Type B pancreatic cell (in vitro differentiated cells): ENCODE data around the gene ARAP1. TPM values are rescaled to one million over a fixed set of nuclear protein-coding genes. Genes with fewer than 3 reads are reported as not detected.

Source experiments
- DNase-seq: peaks from one replicate; pipeline ENCODE4 v3.0.0; 2021; ENCODE audit warnings: mixed read lengths; ENCODE audit not compliant: unreplicated experiment; ENCODE audit errors: extremely low spot score
- H3K27ac Mint-ChIP-seq: 2 replicates; pipeline ENCODE4 v1.8.0; 2021; ENCODE audit warnings: mild to moderate bottlenecking, mixed read lengths
- H3K27me3 Mint-ChIP-seq: 2 replicates; pipeline ENCODE4 v1.8.0; 2021; ENCODE audit warnings: mixed read lengths
- H3K36me3 Mint-ChIP-seq: 2 replicates; pipeline ENCODE4 v1.8.0; 2021; ENCODE audit warnings: mixed read lengths
- H3K4me1 Mint-ChIP-seq: one replicate; pipeline ENCODE4 v1.8.0; 2021; ENCODE audit warnings: mixed read lengths; ENCODE audit not compliant: unreplicated experiment
- H3K4me3 Mint-ChIP-seq: 2 replicates; pipeline ENCODE4 v1.8.0; 2021; ENCODE audit warnings: mild to moderate bottlenecking, mixed read lengths
- H3K9me3 Mint-ChIP-seq: 2 replicates; pipeline ENCODE4 v1.8.0; 2021; ENCODE audit warnings: mixed read lengths
- total RNA-seq: library from RNA; stranded (reverse); gene quantifications from 2 replicates; pipeline ENCODE4 v1.2.1, GENCODE V29; 2021; ENCODE audit warnings: low replicate concordance
- TF ChIP-seq, protein P1 (sequence below): fragments of 200-600 bp; sonication (generic); conservative IDR thresholded peaks from 2 replicates; pipeline ENCODE4 v1.5.0; 2021; ENCODE audit warnings: antibody characterized with exemption, mild to moderate bottlenecking

Gene ARAP1
- total RNA-seq, 1 donor from 2014 or later, result 80.5 TPM

DNA sequence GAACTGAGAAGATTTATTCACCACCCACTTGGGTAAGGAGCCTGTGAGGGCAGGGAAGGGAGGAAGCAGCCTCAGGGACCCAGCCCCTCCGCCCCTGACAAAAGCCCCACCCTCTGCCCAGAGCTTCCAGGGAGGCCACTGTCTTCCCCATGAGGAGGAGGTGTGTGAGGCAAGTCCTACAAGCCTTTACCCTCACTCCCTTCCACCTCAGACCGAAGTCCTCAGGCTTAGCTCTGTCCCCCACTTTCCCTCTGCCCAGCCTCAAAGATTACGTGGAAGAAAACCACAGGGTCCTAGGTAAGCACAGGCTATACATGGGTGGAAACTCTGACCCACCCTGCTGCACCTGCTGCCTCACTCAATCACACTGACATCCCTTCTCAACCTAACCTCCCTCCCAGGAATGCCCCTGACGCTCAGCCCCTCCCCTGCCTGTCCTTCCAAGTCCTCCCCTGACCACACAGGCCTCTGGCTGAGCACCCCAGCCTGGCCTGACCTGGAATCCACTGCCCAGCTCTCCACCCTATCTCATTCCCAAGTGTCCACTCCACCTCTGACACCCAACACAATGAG is 3.6 kb upstream of the ARAP1 start:
- TF ChIP-seq, protein P1, sequence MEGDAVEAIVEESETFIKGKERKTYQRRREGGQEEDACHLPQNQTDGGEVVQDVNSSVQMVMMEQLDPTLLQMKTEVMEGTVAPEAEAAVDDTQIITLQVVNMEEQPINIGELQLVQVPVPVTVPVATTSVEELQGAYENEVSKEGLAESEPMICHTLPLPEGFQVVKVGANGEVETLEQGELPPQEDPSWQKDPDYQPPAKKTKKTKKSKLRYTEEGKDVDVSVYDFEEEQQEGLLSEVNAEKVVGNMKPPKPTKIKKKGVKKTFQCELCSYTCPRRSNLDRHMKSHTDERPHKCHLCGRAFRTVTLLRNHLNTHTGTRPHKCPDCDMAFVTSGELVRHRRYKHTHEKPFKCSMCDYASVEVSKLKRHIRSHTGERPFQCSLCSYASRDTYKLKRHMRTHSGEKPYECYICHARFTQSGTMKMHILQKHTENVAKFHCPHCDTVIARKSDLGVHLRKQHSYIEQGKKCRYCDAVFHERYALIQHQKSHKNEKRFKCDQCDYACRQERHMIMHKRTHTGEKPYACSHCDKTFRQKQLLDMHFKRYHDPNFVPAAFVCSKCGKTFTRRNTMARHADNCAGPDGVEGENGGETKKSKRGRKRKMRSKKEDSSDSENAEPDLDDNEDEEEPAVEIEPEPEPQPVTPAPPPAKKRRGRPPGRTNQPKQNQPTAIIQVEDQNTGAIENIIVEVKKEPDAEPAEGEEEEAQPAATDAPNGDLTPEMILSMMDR, result no peak
- H3K36me3 Mint-ChIP-seq, result peaks cover 34% of the 10 kb centered on the region
- no peak for DNase-seq
- H3K4me3 Mint-ChIP-seq, result peak overlapping the region; percentile 68
- peak overlapping the region; percentile 89 for H3K27ac Mint-ChIP-seq
- no peaks in the 10 kb centered on the region for H3K9me3 Mint-ChIP-seq
- no peaks in the 10 kb centered on the region for H3K27me3 Mint-ChIP-seq
- peaks cover 35% of the 10 kb centered on the region for H3K4me1 Mint-ChIP-seq

DNA sequence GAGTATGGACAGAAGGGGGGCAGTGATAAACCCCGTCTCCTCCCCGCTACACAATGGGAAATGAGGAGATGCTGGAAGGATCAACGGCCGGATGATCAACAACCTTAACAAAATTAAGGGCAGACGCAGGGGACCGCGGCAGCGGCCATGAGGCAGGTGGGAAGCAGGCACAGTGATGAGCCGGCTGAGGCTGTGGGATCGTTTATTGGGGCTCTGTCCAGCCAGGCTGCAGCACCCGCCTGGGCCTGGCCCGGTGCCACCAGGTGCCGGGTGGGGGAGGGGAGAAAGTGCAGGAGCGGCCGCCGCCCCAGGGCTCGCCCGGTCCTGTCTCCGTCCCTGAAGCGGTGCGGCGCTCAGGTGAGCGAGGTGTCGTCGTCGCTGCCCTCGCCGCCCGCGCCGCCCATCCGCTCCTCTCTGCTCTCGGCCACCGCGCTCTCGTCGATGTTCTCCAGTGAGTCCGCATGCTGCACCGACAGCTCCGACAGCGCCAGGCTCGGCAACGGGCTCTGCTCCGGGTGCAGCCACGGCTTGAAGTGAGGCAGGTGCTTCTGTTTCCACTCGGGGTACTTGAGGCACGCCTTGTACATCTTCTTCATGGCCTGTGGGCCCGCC is 2.4 kb upstream of the ARAP1 start:
- Mint-ChIP-seq H3K9me3 (no peaks in the 10 kb centered on the region), H3K27ac (no peak overlapping the region), H3K4me3 (no peak overlapping the region), H3K36me3 (peaks cover 33% of the 10 kb centered on the region), H3K27me3 (no peaks in the 10 kb centered on the region), H3K4me1 (peaks cover 30% of the 10 kb centered on the region)
- DNase-seq, result no peak
- TF ChIP-seq, protein P1, result no peak

DNA sequence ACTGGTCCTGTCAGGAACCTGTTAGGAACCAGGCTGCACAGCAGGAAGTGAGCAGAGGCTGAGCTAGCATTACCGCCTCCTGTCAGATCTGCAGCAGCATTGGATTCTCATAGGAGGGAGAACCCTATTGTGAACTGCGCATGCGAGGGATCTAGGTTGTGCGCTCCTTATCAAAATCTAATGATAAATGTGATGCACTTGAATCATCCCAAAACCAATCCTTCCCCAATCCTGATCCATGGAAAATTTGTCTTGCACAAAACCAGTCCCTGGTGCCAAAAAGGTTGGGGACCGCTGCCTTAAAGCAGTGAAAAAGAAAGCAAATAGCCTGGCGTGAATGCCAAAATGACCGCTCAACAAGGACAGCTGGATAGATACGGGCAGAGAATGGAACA is 1.9 kb upstream of the ARAP1 start:
- Mint-ChIP-seq H3K4me3 (no peak overlapping the region), H3K36me3 (peaks cover 30% of the 10 kb centered on the region), H3K9me3 (no peaks in the 10 kb centered on the region), H3K27ac (peak overlapping the region; percentile 43), H3K4me1 (peaks cover 27% of the 10 kb centered on the region), H3K27me3 (no peaks in the 10 kb centered on the region)
- TF ChIP-seq, protein P1, result no peak
- DNase-seq, result no peak

DNA sequence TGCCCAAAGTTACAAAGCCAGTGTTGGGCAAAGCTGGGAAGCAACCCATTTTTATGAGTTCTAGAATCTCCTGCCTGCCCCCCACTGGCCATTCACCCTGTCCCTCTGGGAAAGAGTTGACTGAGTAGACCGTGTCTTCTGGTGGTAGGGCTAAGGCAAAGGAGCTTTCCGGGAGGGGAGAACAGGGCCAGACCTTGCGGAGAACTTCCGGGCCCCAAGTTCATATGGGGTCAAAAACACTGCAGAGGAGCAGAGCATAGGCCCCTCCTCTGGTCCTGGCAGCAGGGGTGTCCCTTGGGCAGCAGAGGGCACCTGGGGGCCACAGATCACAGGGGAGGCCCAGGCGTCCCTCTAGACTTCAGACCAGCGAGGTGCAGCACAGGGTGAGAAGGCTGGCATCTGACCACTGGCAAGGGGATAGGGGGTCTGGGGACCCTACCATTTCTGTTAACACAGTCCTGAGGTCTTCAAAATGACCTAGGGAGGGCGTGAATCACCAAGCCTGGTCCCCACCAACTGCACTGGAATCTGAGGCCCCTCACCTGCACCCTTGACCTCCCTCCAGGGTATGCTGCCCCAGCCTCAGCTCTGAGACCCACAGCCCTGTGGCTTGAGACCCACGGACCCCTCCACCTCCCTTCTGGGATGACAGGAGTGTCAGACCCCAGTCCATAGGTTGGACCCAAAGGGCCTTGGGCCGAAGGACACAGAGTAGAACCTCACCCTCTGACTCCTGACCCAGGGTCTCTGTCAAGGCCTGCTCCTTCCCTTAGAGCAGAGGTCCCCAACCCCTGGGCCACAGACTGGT is 1.3 kb upstream of the ARAP1 start:
- H3K27me3 Mint-ChIP-seq, result no peaks in the 10 kb centered on the region
- H3K4me1 Mint-ChIP-seq, result peaks cover 27% of the 10 kb centered on the region
- no peak for DNase-seq
- TF ChIP-seq, protein P1, result no peak
- H3K36me3 Mint-ChIP-seq, result peaks cover 24% of the 10 kb centered on the region
- H3K9me3 Mint-ChIP-seq, result no peaks in the 10 kb centered on the region
- peak overlapping the region; percentile 98 for H3K27ac Mint-ChIP-seq
- peak overlapping the region; percentile 95 for H3K4me3 Mint-ChIP-seq

DNA sequence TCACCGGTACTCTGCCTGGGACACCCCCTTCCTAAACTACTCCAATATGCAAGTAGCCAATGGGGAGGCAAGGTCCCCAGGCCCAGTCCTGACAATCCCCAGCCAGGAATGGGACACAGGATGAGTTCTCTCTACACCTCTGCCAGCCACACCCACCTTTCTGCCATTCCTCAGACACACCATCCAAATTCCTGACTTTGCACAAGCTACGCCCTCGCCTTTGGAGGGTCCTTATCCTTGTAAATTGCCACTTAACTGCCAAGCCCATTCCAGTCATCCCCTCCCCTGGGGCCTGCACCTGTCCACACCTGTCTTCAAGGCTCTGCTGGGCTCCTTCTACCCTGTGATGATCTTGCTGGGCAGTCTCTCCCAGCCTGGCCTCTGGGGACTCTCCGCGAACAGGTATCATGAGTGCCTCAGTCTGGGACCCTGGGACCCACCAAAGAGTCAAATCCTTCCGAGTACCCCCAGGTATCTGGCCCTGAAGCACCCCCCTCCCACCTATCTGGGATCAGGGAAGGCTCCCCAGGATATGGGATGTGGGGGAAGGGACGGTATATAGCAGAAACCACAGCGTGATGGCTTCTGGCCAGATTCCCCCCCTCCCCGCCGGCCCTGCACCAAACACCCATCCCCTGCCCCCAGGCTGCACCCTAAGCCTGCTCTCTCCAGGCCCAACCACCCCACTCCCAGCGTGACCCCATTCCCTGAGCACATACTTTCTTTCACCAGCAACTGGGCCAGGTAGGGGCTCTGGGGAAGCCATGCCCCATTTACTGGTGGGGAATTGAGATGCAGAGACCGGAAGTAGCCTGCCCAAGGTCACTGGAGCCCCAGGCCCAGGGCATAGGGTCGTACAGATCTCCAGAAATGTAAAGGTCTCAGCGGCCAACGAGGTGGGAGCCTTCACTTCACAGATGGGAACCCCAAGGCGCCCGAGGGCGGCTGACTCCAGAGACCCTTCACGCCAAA is 806 bp downstream of the ARAP1 start:
- no peak for DNase-seq
- Mint-ChIP-seq H3K4me3 (peak overlapping the region; percentile 88), H3K27ac (peak overlapping the region; percentile 98), H3K9me3 (no peaks in the 10 kb centered on the region), H3K4me1 (peaks cover 28% of the 10 kb centered on the region), H3K36me3 (peaks cover 15% of the 10 kb centered on the region), H3K27me3 (no peaks in the 10 kb centered on the region)
- TF ChIP-seq, protein P1, result no peak
